Neural cell (in vitro differentiated cells): ENCODE measurements around the gene YJEFN3.

ENCODE experiments used
- CTCF ChIP-seq: fragments of 450-650 bp; IDR thresholded peaks from 2 replicates; pipeline ENCODE4 v1.5.1; 2014; ENCODE audit warnings: antibody characterized with exemption, mild to moderate bottlenecking, moderate library complexity; ENCODE audit not compliant: poor library complexity, severe bottlenecking
- EP300 ChIP-seq: fragments of 450-650 bp; conservative IDR thresholded peaks from 2 replicates; pipeline ENCODE4 v1.6.1; 2014; ENCODE audit warnings: antibody characterized with exemption, mild to moderate bottlenecking, moderate library complexity; ENCODE audit not compliant: poor library complexity, severe bottlenecking
- EZH2 ChIP-seq: fragments of 200-600, 300-800 bp; shearing (Covaris generic), sonication (generic); IDR thresholded peaks from 2 replicates; pipeline ENCODE4 v1.6.1; 2014; ENCODE audit warnings: antibody characterized with exemption, low read length, borderline replicate concordance, mild to moderate bottlenecking; ENCODE audit not compliant: insufficient read depth, poor library complexity, severe bottlenecking
- RAD21 ChIP-seq: fragments of 450-650 bp; conservative IDR thresholded peaks from 2 replicates; pipeline ENCODE4 v1.6.1; 2014; ENCODE audit warnings: antibody characterized with exemption, mild to moderate bottlenecking, moderate library complexity
- SMC3 ChIP-seq: fragments of 450-650 bp; conservative IDR thresholded peaks from 2 replicates; pipeline ENCODE4 v1.6.1; 2014; ENCODE audit warnings: antibody characterized with exemption, mild to moderate bottlenecking, moderate library complexity; ENCODE audit not compliant: poor library complexity
- TAF1 ChIP-seq: IDR thresholded peaks from 2 replicates; pipeline ENCODE4 v1.6.1; 2012; ENCODE audit warnings: low read depth

- TF ChIP-seq SMC3 (no peak), CTCF (no peak), TAF1 (no peak), RAD21 (no peak), EP300 (no peak), EZH2 (no peak)
Measured at GRCh38 chr19:19533841-19534240, 5.1 kb downstream of the YJEFN3 start.
